Measurements from ENCODE around the gene SIX3. TPM values are rescaled to one million over a fixed set of nuclear protein-coding genes. Genes with fewer than 3 reads are reported as not detected.

Gene SIX3
- total and polyA plus RNA-seq, 2 donors (not counting 1 experiment from before 2014, with no cell fraction given), result not detected

- Histone ChIP-seq H2AFZ (ENCODE audit: insufficient read depth, low read depth, low read length, poor library complexity, severe bottlenecking) (peak overlapping the region; percentile 38), H3K27me3 (replicated peaks in 1 of 4; ENCODE audit: control extremely low read depth in 1 of 4, control insufficient read depth in 3 of 4, insufficient read depth in 4 of 4, low read length in 3 of 4) (peaks cover 0 to 93% (median 63%) of the 10 kb centered on the region in 4 experiments), H3K27ac (ENCODE audit: low read length in 2 of 2) (no peak overlapping the region), H3K4me2 (replicated peaks; ENCODE audit: low read depth, low read length, poor library complexity, severe bottlenecking) (peak overlapping the region; percentile 93), H3K4me3 (ENCODE audit: control extremely low read depth in 1 of 5, extremely low read depth in 1 of 5, insufficient read depth in 1 of 5, low read depth in 2 of 5, low read length in 4 of 5) (peak overlapping the region in 1 of 5 experiments; percentile 11), H4K20me1 (ENCODE audit: control insufficient read depth, insufficient read depth, low read length, poor library complexity, severe bottlenecking) (no peaks in the 10 kb centered on the region), H3K9me3 (ENCODE audit: control extremely low read depth in 1 of 3, control insufficient read depth in 2 of 3, insufficient read depth in 1 of 3, low read length in 2 of 3) (peaks cover 0 to 51% (median 0%) of the 10 kb centered on the region in 3 donors), H3K36me3 (replicated peaks in 1 of 2; ENCODE audit: control extremely low read depth in 1 of 2, control insufficient read depth in 1 of 2, extremely low read depth in 1 of 2, insufficient read depth in 2 of 2, low read length in 1 of 2) (no peaks in the 10 kb centered on the region), H3K9ac (ENCODE audit: low read length) (peak overlapping the region; percentile 29), H3K79me2 (ENCODE audit: control insufficient read depth, insufficient read depth, low read length) (no peaks in the 10 kb centered on the region), H3K4me1 (ENCODE audit: control insufficient read depth in 2 of 2, insufficient read depth in 2 of 2, low read length in 2 of 2) (peaks cover 57 to 62% of the 10 kb centered on the region in 2 donors)
- 12% methylated on average over 61 of the region's 62 CpGs for WGBS (ENCODE audit: insufficient coverage)
- CTCF ChIA-PET, result interaction anchor here (0.5 to 1.6 kb wide), 3 partner anchors 10 to 12 kb away, joined by 3 to 5 read pairs (median 4); no protein-coding TSS in a partner anchor
- ATAC-seq (ENCODE audit: low read depth), result no peak
- H3K27me3 Mint-ChIP-seq, result peaks cover 81% of the 10 kb centered on the region
- TF ChIP-seq, protein P1, sequence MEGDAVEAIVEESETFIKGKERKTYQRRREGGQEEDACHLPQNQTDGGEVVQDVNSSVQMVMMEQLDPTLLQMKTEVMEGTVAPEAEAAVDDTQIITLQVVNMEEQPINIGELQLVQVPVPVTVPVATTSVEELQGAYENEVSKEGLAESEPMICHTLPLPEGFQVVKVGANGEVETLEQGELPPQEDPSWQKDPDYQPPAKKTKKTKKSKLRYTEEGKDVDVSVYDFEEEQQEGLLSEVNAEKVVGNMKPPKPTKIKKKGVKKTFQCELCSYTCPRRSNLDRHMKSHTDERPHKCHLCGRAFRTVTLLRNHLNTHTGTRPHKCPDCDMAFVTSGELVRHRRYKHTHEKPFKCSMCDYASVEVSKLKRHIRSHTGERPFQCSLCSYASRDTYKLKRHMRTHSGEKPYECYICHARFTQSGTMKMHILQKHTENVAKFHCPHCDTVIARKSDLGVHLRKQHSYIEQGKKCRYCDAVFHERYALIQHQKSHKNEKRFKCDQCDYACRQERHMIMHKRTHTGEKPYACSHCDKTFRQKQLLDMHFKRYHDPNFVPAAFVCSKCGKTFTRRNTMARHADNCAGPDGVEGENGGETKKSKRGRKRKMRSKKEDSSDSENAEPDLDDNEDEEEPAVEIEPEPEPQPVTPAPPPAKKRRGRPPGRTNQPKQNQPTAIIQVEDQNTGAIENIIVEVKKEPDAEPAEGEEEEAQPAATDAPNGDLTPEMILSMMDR (IDR thresholded peaks at IDR 0.05), result no peak
- TF ChIP-seq EZH2 (IDR thresholded peaks at IDR 0.05; ENCODE audit: borderline replicate concordance, insufficient read depth, low read depth, low read length, poor library complexity, severe bottlenecking), result no peak
- H3K4me1 Mint-ChIP-seq, result peaks cover 52% of the 10 kb centered on the region
- H3K27ac Mint-ChIP-seq, result no peak overlapping the region
- no peaks in the 10 kb centered on the region for H3K9me3 Mint-ChIP-seq (ENCODE audit: insufficient read depth)
- POLR2A ChIA-PET, result interaction anchor here (0.6 kb wide), 1 partner anchor 641 kb away, joined by 4 read pairs; no protein-coding TSS in a partner anchor
- intact Hi-C loops (cut with micrococcal nuclease), result loop anchor here (5.0 kb wide), 1 partner anchor 142 kb away; no protein-coding TSS in a partner anchor
- DNase-seq, result peak; percentile 48
- H3K4me3 Mint-ChIP-seq, result peak overlapping the region; percentile 84
These were observed 2.8 kb downstream of the SIX3 start for GRCh38 chr2:44944102-44944951.

All from B cell (primary cell).